GM03348 (cell line): ENCODE results near the gene CSAG1.
"Not testable (repeated sequence)": the region's sequence is repeated elsewhere in the genome, so short reads cannot be mapped to it uniquely, and the experiment has no call there.

Source experiments
- DNase-seq: peaks from one replicate; pipeline ENCODE4 v3.0.0; 2012; ENCODE audit warnings: low spot score

The CSAG1 gene, protein sequence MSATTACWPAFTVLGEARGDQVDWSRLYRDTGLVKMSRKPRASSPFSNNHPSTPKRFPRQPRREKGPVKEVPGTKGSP

DNA sequence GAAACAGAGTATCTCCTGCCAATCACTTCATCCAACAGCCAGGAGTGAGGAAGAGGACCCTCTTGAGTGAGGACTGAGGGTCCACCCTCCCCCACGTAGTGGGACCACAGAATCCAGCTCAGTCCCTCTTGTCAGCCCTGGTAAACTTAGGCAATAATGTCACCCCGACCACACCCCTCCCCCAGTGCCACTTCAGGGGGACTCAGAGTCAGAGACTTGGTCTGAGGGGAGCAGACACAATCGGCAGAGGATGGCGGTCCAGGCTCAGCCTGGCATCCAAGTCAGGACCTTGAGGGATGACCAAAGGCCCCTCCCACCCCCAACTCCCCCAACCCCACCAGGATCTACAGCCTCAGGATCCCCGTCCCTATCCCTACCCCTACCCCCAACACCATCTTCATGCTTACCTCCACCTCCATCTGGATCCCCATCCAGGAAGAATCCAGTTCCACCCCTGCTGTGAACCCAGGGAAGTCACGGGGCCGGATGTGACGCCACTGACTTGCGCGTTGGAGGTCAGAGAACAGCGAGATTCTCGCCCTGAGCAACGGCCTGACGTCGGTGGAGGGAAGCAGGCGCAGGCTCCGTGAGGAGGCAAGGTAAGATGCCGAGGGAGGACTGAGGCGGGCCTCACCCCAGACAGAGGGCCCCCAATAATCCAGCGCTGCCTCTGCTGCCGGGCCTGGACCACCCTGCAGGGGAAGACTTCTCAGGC, at the start of gene CSAG1, which contains the start of gene MAGEA12:
CSAG1 (minus strand) TSS at position 461 of the 715 bp plus-strand sequence. CDS start 1,261 bp downstream, outside the sequence.
MAGEA12 (plus strand) TSS at position 497 of the 715 bp plus-strand sequence. CDS start 2,405 bp downstream, outside the sequence.
- DNase-seq: no peak

DNA sequence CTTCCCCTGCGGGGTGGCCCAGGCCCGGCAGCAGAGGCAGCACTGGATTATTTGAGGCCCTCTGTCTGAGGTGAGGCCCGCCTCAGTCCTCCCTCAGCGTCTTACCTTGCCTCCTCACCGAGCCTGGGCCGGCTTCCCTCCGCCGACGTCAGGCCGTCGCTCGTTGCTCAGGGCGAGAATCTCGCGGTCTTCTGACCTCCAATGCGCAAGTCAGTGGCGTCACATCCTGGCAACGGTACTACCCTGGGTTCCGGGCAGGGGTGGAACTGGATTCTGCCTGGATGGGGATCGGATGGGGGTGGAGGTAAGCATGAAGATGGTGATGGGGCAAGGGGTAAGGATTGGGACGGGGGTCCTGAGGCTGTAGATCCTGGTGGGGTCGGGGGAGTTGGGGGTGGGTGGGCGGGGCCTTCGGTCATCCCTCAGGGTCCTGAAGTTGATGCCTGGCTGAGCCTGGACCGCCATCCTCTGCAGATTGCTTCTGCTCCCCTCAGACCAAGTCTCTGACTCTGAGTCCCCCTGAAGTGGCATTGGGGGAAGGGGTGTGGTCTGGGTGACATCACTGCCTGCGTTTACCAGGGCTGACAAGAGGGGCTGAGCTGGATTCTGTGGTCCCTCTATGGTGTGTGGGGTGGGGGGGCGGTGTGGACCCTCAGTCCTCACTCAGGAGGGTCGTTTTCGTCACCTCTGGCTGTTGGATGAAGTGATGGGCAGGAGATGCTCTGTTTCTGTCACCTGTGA, 36.2 kb upstream of the CSAG1 start, which contains the start of gene MAGEA6:
MAGEA6 (minus strand) TSS at position 141 of the 741 bp plus-strand sequence. CDS start 2,039 bp downstream, outside the sequence.
- not testable (repeated sequence) for DNase-seq

DNA sequence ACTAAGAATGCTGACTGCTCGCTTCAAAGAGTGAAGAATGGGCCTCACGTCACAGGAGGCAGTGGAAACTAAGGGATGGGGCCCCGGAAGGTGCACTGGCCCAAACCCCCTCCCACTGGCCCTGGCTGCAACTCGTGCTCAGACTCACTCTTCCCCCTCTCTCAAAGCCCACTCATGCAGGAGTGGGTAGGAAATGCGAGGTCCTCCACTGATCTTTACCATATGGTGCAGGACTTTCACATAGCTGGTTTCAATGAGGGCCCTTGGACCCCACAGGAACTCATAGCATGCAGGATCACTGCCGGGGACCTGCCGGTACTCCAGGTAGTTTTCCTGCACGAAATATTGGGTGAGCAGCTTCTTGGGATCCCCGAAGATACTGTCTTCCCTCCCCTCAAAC, 33.0 kb upstream of the CSAG1 start:
- DNase-seq: not testable (repeated sequence)

DNA sequence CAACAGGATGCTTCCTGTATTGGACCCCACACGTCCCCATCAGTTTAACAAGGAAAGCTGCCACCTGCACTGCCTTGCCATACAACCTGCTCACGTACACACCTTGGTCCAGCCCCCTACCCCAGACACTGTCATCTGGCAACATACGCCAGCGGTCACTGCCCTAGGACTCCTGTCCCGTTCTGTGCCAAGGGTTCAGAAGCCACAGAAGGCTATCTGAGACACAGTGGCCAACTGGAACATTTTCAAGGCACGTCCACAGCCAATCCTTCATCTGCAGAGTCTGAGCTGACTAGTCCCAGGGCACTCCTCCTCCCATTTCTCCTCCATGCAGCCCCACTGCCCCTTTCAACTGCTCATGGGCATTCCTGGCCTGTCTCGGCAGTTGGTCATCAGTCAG, 28.1 kb upstream of the CSAG1 start:
- DNase-seq: not testable (repeated sequence)

DNA sequence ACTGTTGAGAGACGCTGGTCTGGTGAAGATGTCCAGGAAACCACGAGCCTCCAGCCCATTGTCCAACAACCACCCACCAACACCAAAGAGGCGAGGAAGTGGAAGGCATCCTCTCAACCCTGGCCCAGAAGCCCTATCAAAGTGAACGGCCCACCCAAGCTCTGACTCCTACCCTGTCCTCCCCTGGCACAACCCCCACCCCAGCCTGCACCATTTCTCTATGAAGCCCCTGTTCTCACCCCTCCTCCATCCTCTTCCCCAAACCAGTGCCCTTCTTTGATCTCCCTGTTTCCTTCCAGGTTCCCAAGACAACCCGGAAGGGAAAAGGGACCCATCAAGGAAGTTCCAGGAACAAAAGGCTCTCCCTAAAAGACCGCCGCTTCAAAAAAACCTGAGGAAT, 26.0 kb upstream of the CSAG1 start:
- DNase-seq: not testable (repeated sequence)

DNA sequence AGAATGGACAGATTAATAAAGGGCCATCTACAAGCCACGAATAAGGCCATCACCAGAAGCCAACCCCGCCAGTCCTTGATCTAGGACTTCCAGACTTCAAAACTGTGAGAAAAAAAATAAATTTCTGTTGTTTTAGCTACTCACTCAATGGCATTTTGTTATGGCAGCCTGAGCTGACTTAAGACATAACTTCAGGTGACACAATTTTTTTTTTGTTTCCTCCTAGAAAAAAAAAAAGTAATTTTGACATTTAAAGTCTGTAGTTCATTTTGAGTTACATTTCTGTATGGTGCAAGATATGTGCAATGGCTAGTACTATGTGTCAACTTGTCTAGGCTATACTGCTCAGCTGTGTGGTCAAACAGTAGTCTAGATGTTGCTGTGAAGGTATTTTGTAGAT, 25.4 kb upstream of the CSAG1 start, which contains the start of gene CSAG3:
CSAG3 (plus strand) TSS at position 301 of the 400 bp plus-strand sequence.
- not testable (repeated sequence) for DNase-seq

DNA sequence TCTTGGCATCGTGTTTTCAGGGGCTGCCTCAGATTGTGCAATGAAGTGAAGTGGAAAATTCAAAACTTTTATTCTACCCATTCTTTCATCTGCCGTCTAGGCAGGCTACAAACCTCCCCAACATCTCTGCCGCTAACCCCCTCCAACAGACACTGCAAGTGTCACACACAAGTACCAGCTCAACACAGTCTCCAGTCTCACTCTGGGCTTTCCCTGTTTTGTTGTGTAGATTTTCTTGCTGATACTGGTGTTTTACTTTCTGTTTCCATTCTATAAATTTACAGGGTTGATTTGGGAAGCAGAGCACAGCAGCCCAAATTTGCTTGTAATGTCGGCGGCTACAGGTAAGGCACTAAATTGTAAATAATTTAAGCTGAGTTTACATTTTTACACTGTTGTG, 21.4 kb upstream of the CSAG1 start:
- DNase-seq: not testable (repeated sequence)

DNA sequence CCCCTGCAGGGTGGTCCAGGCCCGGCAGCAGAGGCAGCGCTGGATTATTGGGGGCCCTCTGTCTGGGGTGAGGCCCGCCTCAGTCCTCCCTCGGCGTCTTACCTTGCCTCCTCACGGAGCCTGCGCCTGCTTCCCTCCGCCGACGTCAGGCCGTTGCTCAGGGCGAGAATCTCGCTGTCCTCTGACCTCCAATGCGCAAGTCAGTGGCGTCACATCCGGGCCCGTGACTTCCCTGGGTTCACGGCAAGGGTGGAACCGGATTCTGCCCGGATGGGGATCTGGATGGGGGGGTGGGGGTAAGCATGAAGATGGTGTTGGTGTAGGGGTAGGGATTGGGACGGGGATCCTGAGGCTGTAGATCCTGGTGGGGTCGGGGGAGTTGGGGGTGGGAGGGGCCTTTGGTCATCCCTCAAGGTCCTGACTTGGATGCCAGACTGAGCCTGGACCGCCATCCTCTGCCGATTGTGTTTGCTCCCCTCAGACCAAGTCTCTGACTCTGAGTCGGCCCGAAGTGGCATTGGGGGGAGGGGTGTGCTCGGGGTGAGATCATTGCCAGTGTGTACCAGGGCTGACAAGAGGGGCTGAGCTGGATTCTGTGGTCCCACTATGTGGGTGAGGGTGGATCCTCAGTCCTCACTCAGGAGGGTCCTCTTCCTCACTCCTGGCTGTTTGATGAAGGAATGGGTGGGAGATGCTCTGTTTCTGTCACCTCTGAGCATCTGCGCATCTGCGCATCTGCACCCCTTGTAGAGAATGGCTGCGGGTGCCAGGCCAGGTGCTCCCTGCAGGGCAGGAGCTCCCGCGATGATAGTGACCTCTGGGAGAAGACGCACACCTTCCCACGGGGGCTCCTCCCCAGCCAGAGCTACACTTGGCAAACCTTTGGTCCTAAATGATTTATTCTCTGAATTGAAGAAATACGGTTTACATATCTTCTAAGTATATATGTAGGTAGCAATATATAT, 20.4 kb upstream of the CSAG1 start, which contains the start of gene MAGEA2:
MAGEA2 (minus strand) TSS at position 157 of the 965 bp plus-strand sequence. CDS start 2,479 bp downstream, outside the sequence.
- DNase-seq: not testable (repeated sequence)

DNA sequence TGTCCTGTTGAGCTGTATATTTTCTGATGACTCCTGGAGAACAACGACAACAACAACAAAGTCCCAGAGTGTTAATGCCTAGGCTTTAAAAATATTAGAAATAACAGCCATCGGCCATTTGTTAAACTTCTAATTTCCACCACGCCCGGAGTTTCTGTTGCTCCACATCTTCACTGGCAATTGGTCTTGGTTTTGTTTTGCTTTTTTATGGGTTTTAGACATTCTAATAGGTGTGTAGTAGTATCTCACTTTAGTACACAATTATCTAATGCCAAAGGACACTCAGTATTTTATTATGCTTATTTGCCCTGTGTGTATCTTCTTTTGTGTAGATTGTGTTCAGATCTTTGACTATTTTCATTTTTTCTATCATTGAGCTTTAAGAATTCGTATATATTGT, 5.0 kb upstream of the CSAG1 start:
- no peak for DNase-seq

DNA sequence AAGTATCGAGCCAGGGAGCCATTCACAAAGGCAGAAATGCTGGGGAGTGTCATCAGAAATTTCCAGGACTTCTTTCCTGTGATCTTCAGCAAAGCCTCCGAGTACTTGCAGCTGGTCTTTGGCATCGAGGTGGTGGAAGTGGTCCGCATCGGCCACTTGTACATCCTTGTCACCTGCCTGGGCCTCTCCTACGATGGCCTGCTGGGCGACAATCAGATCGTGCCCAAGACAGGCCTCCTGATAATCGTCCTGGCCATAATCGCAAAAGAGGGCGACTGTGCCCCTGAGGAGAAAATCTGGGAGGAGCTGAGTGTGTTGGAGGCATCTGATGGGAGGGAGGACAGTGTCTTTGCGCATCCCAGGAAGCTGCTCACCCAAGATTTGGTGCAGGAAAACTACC, 3.0 kb upstream of the CSAG1 start:
- DNase-seq: not testable (repeated sequence)

DNA sequence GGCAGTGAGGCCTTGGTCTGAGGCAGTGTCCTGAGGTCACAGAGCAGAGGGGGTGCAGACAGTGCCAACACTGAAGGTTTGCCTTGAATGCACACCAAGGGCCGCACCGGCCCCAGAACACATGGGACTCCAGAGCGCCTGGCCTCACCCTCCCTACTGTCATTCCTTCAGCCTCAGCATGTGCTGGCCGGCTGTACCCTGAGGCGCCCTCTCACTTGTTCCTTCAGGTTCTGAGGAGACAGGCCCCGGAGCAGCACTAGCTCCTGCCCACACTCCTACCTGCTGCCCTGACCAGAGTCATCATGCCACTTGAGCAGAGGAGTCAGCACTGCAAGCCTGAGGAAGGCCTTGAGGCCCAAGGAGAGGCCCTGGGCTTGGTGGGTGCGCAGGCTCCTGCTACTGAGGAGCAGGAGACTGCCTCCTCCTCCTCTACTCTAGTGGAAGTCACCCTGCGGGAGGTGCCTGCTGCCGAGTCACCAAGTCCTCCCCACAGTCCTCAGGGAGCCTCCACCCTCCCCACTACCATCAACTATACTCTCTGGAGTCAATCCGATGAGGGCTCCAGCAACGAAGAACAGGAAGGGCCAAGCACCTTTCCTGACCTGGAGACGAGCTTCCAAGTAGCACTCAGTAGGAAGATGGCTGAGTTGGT, 2.5 kb upstream of the CSAG1 start:
- DNase-seq: no peak

DNA sequence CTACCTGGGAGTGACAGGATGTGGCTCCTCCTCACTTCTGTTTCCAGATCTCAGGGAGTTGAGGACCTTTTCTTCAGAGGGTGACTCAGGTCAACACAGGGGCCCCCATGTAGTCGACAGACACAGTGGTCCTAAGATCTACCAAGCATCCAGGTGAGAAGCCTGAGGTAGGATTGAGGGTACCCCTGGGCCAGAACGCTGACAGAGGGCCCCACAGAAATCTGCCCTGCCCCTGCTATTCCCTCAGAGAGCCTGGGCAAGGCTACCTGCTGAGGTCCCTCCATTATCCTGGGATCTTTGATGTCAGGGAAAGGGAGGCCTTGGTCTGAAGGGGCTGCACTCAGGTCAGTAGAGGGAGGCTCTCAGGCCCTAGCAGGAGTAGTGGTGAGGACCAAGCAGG, 1.6 kb upstream of the CSAG1 start:
- no peak for DNase-seq

DNA sequence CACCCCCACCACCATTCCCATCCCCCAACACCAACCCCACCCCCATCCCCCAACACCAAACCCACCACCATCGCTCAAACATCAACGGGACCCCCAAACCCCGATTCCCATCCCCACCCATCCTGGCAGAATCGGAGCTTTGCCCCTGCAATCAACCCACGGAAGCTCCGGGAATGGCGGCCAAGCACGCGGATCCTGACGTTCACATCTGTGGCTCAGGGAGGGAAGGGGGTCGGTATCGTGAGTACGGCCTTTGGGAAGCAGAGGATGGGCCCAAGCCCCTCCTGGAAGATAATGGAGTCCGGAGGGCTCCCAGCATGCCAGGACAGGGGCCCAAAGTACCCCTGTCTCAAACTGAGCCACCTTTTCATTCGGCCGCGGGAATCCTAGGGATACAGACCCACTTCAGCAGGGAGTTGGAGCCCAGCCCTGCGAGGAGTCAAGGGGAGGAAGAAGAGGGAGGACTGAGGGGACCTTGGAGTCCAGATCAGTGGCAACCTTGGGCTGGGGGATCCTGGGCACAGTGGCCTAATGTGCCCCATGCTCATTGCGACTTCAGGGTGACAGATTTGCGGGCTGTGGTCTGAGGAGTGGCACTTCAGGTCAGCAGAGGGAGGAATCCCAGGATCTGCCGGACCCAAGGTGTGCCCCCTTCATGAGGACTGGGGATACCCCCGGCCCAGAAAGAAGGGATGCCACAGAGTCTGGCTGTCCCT, 780 bp upstream of the CSAG1 start:
- DNase-seq: not testable (repeated sequence)

DNA sequence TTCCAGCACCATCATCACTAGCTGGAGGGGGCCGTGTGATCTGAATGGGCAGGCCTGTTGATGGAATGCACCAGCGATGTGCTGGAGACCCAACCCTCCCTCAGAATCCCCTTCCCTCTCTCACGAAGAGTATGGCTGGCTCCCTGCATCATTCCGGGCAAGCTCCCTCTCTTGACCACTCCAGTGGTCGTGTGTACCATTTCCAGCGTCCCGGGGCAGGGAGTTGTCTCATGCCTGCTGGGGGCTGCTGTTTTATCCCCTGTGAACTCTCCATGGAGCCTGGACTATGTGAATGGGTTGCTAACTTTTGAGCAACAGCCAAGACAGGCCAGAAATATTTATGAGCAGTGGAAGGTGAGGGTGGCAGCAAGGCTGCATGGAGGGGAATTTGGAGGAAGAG, 8.1 kb downstream of the CSAG1 start:
- no peak for DNase-seq

DNA sequence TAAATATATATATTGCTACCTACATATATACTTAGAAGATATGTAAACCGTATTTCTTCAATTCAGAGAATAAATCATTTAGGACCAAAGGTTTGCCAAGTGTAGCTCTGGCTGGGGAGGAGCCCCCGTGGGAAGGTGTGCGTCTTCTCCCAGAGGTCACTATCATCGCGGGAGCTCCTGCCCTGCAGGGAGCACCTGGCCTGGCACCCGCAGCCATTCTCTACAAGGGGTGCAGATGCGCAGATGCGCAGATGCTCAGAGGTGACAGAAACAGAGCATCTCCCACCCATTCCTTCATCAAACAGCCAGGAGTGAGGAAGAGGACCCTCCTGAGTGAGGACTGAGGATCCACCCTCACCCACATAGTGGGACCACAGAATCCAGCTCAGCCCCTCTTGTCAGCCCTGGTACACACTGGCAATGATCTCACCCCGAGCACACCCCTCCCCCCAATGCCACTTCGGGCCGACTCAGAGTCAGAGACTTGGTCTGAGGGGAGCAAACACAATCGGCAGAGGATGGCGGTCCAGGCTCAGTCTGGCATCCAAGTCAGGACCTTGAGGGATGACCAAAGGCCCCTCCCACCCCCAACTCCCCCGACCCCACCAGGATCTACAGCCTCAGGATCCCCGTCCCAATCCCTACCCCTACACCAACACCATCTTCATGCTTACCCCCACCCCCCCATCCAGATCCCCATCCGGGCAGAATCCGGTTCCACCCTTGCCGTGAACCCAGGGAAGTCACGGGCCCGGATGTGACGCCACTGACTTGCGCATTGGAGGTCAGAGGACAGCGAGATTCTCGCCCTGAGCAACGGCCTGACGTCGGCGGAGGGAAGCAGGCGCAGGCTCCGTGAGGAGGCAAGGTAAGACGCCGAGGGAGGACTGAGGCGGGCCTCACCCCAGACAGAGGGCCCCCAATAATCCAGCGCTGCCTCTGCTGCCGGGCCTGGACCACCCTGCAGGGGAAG, 19.4 kb downstream of the CSAG1 start, which contains the start of gene MAGEA2B:
MAGEA2B (plus strand) TSS at position 814 of the 973 bp plus-strand sequence. CDS start 2,479 bp downstream, outside the sequence.
- not testable (repeated sequence) for DNase-seq

DNA sequence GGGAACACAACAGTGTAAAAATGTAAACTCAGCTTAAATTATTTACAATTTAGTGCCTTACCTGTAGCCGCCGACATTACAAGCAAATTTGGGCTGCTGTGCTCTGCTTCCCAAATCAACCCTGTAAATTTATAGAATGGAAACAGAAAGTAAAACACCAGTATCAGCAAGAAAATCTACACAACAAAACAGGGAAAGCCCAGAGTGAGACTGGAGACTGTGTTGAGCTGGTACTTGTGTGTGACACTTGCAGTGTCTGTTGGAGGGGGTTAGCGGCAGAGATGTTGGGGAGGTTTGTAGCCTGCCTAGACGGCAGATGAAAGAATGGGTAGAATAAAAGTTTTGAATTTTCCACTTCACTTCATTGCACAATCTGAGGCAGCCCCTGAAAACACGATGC, 20.3 kb downstream of the CSAG1 start:
- DNase-seq: not testable (repeated sequence)

DNA sequence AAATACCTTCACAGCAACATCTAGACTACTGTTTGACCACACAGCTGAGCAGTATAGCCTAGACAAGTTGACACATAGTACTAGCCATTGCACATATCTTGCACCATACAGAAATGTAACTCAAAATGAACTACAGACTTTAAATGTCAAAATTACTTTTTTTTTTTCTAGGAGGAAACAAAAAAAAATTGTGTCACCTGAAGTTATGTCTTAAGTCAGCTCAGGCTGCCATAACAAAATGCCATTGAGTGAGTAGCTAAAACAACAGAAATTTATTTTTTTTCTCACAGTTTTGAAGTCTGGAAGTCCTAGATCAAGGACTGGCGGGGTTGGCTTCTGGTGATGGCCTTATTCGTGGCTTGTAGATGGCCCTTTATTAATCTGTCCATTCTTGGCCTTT, 24.3 kb downstream of the CSAG1 start, which contains the start of gene CSAG2:
CSAG2 (minus strand) TSS at position 101 of the 400 bp plus-strand sequence. CDS start 161 bp downstream, outside the sequence.
- not testable (repeated sequence) for DNase-seq

DNA sequence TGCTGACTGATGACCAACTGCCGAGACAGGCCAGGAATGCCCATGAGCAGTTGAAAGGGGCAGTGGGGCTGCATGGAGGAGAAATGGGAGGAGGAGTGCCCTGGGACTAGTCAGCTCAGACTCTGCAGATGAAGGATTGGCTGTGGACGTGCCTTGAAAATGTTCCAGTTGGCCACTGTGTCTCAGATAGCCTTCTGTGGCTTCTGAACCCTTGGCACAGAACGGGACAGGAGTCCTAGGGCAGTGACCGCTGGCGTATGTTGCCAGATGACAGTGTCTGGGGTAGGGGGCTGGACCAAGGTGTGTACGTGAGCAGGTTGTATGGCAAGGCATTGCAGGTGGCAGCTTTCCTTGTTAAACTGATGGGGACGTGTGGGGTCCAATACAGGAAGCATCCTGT, 27.0 kb downstream of the CSAG1 start:
- DNase-seq: not testable (repeated sequence)

DNA sequence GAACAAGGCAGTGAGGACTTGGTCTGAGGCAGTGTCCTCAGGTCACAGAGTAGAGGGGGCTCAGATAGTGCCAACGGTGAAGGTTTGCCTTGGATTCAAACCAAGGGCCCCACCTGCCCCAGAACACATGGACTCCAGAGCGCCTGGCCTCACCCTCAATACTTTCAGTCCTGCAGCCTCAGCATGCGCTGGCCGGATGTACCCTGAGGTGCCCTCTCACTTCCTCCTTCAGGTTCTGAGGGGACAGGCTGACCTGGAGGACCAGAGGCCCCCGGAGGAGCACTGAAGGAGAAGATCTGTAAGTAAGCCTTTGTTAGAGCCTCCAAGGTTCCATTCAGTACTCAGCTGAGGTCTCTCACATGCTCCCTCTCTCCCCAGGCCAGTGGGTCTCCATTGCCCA, 33.1 kb downstream of the CSAG1 start:
- DNase-seq: not testable (repeated sequence)
